HCT116 (cell line): ENCODE measurements around the gene UNC5C. TPM values are rescaled to one million over a fixed set of nuclear protein-coding genes. Genes with fewer than 3 reads are reported as not detected.

Source experiments
- ATAC-seq: fragments of 200-7000 bp; cut with Tn5 transposase; 2 replicates; pipeline ENCODE4 v1.9.1; 2020; ENCODE audit warnings: mild to moderate bottlenecking, moderate library complexity
- BruUV-seq: library from RNA; stranded (reverse); fragments of 400-500 nt; replicated peaks from 2 replicates; lab custom pipeline; 2021; lab: Mats Ljungman, UMichigan
- CTCF ChIA-PET: fragments of 300-600 bp; sonication (Branson Sonifier 250); formaldehyde crosslinking; loops from one replicate; lab custom pipeline; 2021; ENCODE audit warnings: antibody characterized with exemption; lab: Charles Lee
- POLR2A ChIA-PET: fragments of 300-600, 350-600 bp; sonication (Branson Sonifier 250); formaldehyde crosslinking; loops from one replicate; lab custom pipeline; 2021; ENCODE audit warnings: antibody characterized with exemption; lab: Charles Lee
- RAD21 ChIA-PET, 2 experiments: fragments of 300-600 bp; sonication (Branson Sonifier 250); formaldehyde crosslinking; loops; one replicate each; lab custom pipeline; 2023; ENCODE audit warnings: low total read pairs in 2 of 2; ENCODE audit not compliant: uncharacterized antibody in 2 of 2, unreplicated experiment in 2 of 2, low non-redundant PET in 1 of 2; lab: Charles Lee
- DNase-seq: peaks from one replicate; pipeline ENCODE4 v3.0.0-alpha.2; 2010; ENCODE audit warnings: low read depth, low spot score
- H2AFZ ChIP-seq: fragments of 200-600 bp; shearing (Covaris generic), sonication (generic); 2 replicates; pipeline ENCODE4 v1.6.1; 2017; ENCODE audit warnings: low read depth, mixed run types, mixed read lengths, antibody characterized with exemption, low read length; ENCODE audit not compliant: poor library complexity, severe bottlenecking
- H3K27ac ChIP-seq: 2 replicates; pipeline ENCODE4 v1.5.1; 2012; ENCODE audit warnings: low read depth, low read length
- H3K27me3 ChIP-seq: fragments of 200-600 bp; sonication (generic); 2 replicates; pipeline ENCODE4 v1.6.1; 2016; ENCODE audit warnings: mixed run types, low read length, mixed read lengths; ENCODE audit not compliant: insufficient read depth
- H3K36me3 ChIP-seq, 2 experiments: fragments of 200-500 bp in 1 of 2; fragments of 200-600 bp in 1 of 2; sonication (Bioruptor generic) in 1 of 2; sonication (generic) in 1 of 2; 2 replicates each; pipeline versions ENCODE4 v1.5.1 to v1.6.1; 2014 to 2016; ENCODE audit warnings: low read length in 2 of 2, inconsistent platforms in 1 of 2, mixed read lengths in 1 of 2, mixed run types in 1 of 2; ENCODE audit not compliant: insufficient read depth in 2 of 2, control insufficient read depth in 1 of 2
- H3K4me1 ChIP-seq, 2 experiments: fragments of 200-600 bp in 1 of 2; sonication (generic) in 1 of 2; 2 replicates each; pipeline versions ENCODE4 v1.5.1 to v1.6.1; 2012 to 2017; ENCODE audit warnings: low read length in 2 of 2, inconsistent platforms in 1 of 2, mild to moderate bottlenecking in 1 of 2, mixed read lengths in 1 of 2, mixed run types in 1 of 2, moderate library complexity in 1 of 2; ENCODE audit not compliant: insufficient read depth in 2 of 2, control insufficient read depth in 1 of 2
- H3K4me2 ChIP-seq: fragments of 200-600 bp; sonication (generic); 2 replicates; pipeline ENCODE4 v1.6.1; 2017; ENCODE audit warnings: mixed run types, low read length, mixed read lengths
- H3K4me3 ChIP-seq, 2 experiments: fragments of 200-600 bp in 1 of 2; sonication (generic) in 1 of 2; replicated peaks in 1 of 2; 2 replicates each; pipeline ENCODE4 v1.5.1; 2011 to 2016; ENCODE audit warnings: low read length in 2 of 2, control low read depth in 1 of 2, low read depth in 1 of 2, mild to moderate bottlenecking in 1 of 2, mixed read lengths in 1 of 2, mixed run types in 1 of 2
- H3K79me2 ChIP-seq: fragments of 200-600 bp; sonication (generic); 2 replicates; pipeline ENCODE4 v1.6.1; 2017; ENCODE audit warnings: mild to moderate bottlenecking, mixed run types, low read length, moderate library complexity, mixed read lengths; ENCODE audit not compliant: insufficient read depth
- H3K9ac ChIP-seq: fragments of 200-600 bp; sonication (generic); 2 replicates; pipeline ENCODE4 v1.6.1; 2016; ENCODE audit warnings: low read length, mixed read lengths
- H3K9me2 ChIP-seq: fragments of 200-600 bp; sonication (generic), shearing (Covaris generic); 2 replicates; pipeline ENCODE4 v1.6.1; 2017; ENCODE audit warnings: mixed run types, mild to moderate bottlenecking, moderate library complexity; ENCODE audit not compliant: insufficient read depth
- H3K9me3 ChIP-seq, 2 experiments: fragments of 200-500 bp in 1 of 2; fragments of 200-600 bp in 1 of 2; sonication (Bioruptor generic) in 1 of 2; sonication (generic) in 1 of 2; 2 replicates each; pipeline ENCODE4 v1.6.1; 2014 to 2017; ENCODE audit warnings: low read length in 2 of 2, mixed read lengths in 2 of 2, inconsistent platforms in 1 of 2, low read depth in 1 of 2, mild to moderate bottlenecking in 1 of 2, mixed run types in 1 of 2, moderate library complexity in 1 of 2; ENCODE audit not compliant: control insufficient read depth in 1 of 2, insufficient read depth in 1 of 2
- H4K20me1 ChIP-seq: fragments of 200-600 bp; sonication (generic), shearing (Covaris generic); 2 replicates; pipeline ENCODE4 v1.6.1; 2017; ENCODE audit warnings: mixed run types, mild to moderate bottlenecking, moderate library complexity; ENCODE audit not compliant: insufficient read depth
- CBX3 ChIP-seq: IDR thresholded peaks from 2 replicates; pipeline ENCODE4 v1.6.1; 2012; ENCODE audit warnings: low read depth
- EZH2 ChIP-seq: fragments of 200-600 bp; sonication (generic); IDR thresholded peaks from 2 replicates; pipeline ENCODE4 v1.6.1; 2017; ENCODE audit warnings: antibody characterized with exemption, mixed run types
- FOSL1 ChIP-seq: IDR thresholded peaks from 2 replicates; pipeline ENCODE4 v1.6.1; 2012; ENCODE audit warnings: low read depth
- JUND ChIP-seq: IDR thresholded peaks from 2 replicates; pipeline ENCODE4 v1.6.1; 2012
- POLR2A ChIP-seq: IDR thresholded peaks from 2 replicates; pipeline ENCODE4 v1.7.0; 2011; ENCODE audit warnings: borderline replicate concordance; ENCODE audit not compliant: insufficient read depth, insufficient read length; ENCODE audit errors: extremely low read depth
- POLR2AphosphoS5 ChIP-seq: IDR thresholded peaks from 2 replicates; pipeline ENCODE4 v1.6.1; 2011; ENCODE audit warnings: mild to moderate bottlenecking, low read depth, low read length, moderate library complexity
- RAD21 ChIP-seq: IDR thresholded peaks from 2 replicates; pipeline ENCODE4 v1.6.1; 2012; ENCODE audit warnings: low read depth, mild to moderate bottlenecking
- SIN3A ChIP-seq: IDR thresholded peaks from 2 replicates; pipeline ENCODE4 v1.6.1; 2012; ENCODE audit warnings: low read depth
- SP1 ChIP-seq: IDR thresholded peaks from 2 replicates; pipeline ENCODE4 v1.6.1; 2012; ENCODE audit warnings: low read depth
- YY1 ChIP-seq: IDR thresholded peaks from 2 replicates; pipeline ENCODE4 v1.6.1; 2011; ENCODE audit warnings: low read length, low read depth, moderate library complexity, mild to moderate bottlenecking; ENCODE audit not compliant: insufficient replicate concordance; ENCODE audit errors: extremely low read depth
- ZNF274 ChIP-seq: fragments of 200-500 bp; sonication (Bioruptor generic); IDR thresholded peaks from 2 replicates; pipeline ENCODE4 v1.6.1; 2014; ENCODE audit warnings: mild to moderate bottlenecking, low read depth, low read length, inconsistent platforms
- intact Hi-C: fragments of 100-400 bp; cut with micrococcal nuclease; formaldehyde crosslinking; loops from 2 replicates; pipeline ENCODE4 v1.10.0; 2022
- total RNA-seq: library from RNA; stranded (reverse); gene quantifications from one replicate; pipeline ENCODE4 v1.2.1, GENCODE V29; 2021; ENCODE audit not compliant: unreplicated experiment
- TF ChIP-seq, protein P1 (sequence below), 3 experiments: fragments of 200-600 bp in 1 of 3; sonication (generic) in 1 of 3; IDR thresholded peaks in 2 of 3; conservative IDR thresholded peaks in 1 of 3; 2 replicates each; pipeline ENCODE4 v1.5.1; 2012 to 2017; ENCODE audit warnings: low read depth in 2 of 3, low read length in 2 of 3, antibody characterized with exemption in 1 of 3, borderline replicate concordance in 1 of 3, control low read depth in 1 of 3, mild to moderate bottlenecking in 1 of 3, mixed read lengths in 1 of 3, mixed run types in 1 of 3, moderate library complexity in 1 of 3; ENCODE audit not compliant: insufficient read depth in 1 of 3
- TF ChIP-seq, protein P2 (sequence below): IDR thresholded peaks from 2 replicates; pipeline ENCODE4 v1.6.1; 2011; ENCODE audit warnings: mild to moderate bottlenecking, low read length, moderate library complexity; ENCODE audit not compliant: insufficient replicate concordance; ENCODE audit errors: extremely low read depth
- TF ChIP-seq, protein P3 (sequence below): IDR thresholded peaks from 2 replicates; pipeline ENCODE4 v1.6.1; 2012

The UNC5C gene
- total RNA-seq, 1 experiment from 2014 or later = not detected

DNA sequence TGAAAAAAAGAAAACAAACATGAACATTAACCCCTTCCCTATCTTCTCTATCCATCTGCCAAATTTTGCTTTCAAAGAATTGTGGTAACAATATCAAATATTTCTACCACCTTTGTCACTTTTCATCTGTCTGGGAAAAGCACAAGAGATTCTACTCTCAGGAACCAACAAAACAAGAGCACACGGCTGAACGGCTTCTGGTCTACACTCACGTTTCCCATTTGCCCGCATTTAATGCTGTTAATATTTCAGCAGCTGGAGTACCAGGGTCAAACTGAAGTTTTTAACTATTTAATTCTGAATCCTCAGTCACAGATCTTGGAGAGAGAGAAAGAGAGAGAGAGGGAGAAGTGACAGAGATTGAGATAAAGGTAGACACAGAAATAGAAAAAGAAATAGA is 91.4 kb downstream of the UNC5C start:
- POLR2A ChIA-PET = no interaction called here
- Histone ChIP-seq H3K27ac (no peak overlapping the region), H3K79me2 (no peaks in the 10 kb centered on the region)
- TF ChIP-seq, protein P1, sequence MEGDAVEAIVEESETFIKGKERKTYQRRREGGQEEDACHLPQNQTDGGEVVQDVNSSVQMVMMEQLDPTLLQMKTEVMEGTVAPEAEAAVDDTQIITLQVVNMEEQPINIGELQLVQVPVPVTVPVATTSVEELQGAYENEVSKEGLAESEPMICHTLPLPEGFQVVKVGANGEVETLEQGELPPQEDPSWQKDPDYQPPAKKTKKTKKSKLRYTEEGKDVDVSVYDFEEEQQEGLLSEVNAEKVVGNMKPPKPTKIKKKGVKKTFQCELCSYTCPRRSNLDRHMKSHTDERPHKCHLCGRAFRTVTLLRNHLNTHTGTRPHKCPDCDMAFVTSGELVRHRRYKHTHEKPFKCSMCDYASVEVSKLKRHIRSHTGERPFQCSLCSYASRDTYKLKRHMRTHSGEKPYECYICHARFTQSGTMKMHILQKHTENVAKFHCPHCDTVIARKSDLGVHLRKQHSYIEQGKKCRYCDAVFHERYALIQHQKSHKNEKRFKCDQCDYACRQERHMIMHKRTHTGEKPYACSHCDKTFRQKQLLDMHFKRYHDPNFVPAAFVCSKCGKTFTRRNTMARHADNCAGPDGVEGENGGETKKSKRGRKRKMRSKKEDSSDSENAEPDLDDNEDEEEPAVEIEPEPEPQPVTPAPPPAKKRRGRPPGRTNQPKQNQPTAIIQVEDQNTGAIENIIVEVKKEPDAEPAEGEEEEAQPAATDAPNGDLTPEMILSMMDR (IDR thresholded peaks at IDR 0.05 in 2 of 3, conservative IDR thresholded peaks at IDR 0.05 in 1 of 3; ENCODE audit: borderline replicate concordance in 1 of 3, insufficient read depth in 1 of 3, low read depth in 2 of 3, low read length in 2 of 3) = no peak
- no peak for TF ChIP-seq EZH2
- no peak for TF ChIP-seq SIN3A
- no peak for TF ChIP-seq CBX3
- TF ChIP-seq POLR2AphosphoS5 = no peak
- no peak for TF ChIP-seq RAD21
- no peak for TF ChIP-seq SP1
- TF ChIP-seq, protein P2, sequence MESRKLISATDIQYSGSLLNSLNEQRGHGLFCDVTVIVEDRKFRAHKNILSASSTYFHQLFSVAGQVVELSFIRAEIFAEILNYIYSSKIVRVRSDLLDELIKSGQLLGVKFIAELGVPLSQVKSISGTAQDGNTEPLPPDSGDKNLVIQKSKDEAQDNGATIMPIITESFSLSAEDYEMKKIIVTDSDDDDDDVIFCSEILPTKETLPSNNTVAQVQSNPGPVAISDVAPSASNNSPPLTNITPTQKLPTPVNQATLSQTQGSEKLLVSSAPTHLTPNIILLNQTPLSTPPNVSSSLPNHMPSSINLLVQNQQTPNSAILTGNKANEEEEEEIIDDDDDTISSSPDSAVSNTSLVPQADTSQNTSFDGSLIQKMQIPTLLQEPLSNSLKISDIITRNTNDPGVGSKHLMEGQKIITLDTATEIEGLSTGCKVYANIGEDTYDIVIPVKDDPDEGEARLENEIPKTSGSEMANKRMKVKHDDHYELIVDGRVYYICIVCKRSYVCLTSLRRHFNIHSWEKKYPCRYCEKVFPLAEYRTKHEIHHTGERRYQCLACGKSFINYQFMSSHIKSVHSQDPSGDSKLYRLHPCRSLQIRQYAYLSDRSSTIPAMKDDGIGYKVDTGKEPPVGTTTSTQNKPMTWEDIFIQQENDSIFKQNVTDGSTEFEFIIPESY = no peak
- no peak for TF ChIP-seq FOSL1
- TF ChIP-seq, protein P3, sequence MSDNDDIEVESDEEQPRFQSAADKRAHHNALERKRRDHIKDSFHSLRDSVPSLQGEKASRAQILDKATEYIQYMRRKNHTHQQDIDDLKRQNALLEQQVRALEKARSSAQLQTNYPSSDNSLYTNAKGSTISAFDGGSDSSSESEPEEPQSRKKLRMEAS = no peak
- TF ChIP-seq POLR2A = no peak
- no peak for TF ChIP-seq YY1
- TF ChIP-seq JUND = no peak
- TF ChIP-seq ZNF274 = no peak
- TF ChIP-seq, all 23 proteins: peak for 0
- Histone ChIP-seq H3K4me1 (no peaks in the 10 kb centered on the region), H3K9ac (no peak overlapping the region), H3K4me3 (no peak overlapping the region), H3K9me2 (no peaks in the 10 kb centered on the region), H3K27me3 (no peaks in the 10 kb centered on the region), H3K4me2 (no peak overlapping the region), H2AFZ (no peak overlapping the region), H3K9me3 (no peaks in the 10 kb centered on the region), H4K20me1 (no peaks in the 10 kb centered on the region), H3K36me3 (no peaks in the 10 kb centered on the region)
- ATAC-seq (no peak), DNase-seq (no peak)
- BruUV-seq = no TSS peak
- ChIA-PET CTCF (no interaction called here), RAD21 (no interaction called here)
- intact Hi-C loops = no loop called here
